ENCODE results near the gene DBX1.

The DBX1 gene

GRCh38 chr11:20116825-20117224 lies 43.5 kb downstream of the DBX1 start:
- no peak overlapping the region for H3K27ac Mint-ChIP-seq
- no peak overlapping the region for H3K4me3 Mint-ChIP-seq
- H3K36me3 Mint-ChIP-seq, result peaks cover 4% of the 10 kb centered on the region
- peaks cover 6% of the 10 kb centered on the region for H3K4me1 Mint-ChIP-seq
- ATAC-seq, result no peak
- peaks cover 43% of the 10 kb centered on the region for H3K27me3 Mint-ChIP-seq
- H3K9me3 Mint-ChIP-seq, result no peaks in the 10 kb centered on the region

GRCh38 chr11:20114588-20114987 lies 45.7 kb downstream of the DBX1 start:
- peaks cover 40% of the 10 kb centered on the region for H3K27me3 Mint-ChIP-seq
- no peak overlapping the region for H3K27ac Mint-ChIP-seq
- H3K36me3 Mint-ChIP-seq, result peaks cover 4% of the 10 kb centered on the region
- H3K4me3 Mint-ChIP-seq, result no peak overlapping the region
- H3K4me1 Mint-ChIP-seq, result peaks cover 6% of the 10 kb centered on the region
- no peak for ATAC-seq
- no peaks in the 10 kb centered on the region for H3K9me3 Mint-ChIP-seq

GRCh38 chr11:20113149-20113438 lies 47.2 kb downstream of the DBX1 start:
- H3K9me3 Mint-ChIP-seq, result no peaks in the 10 kb centered on the region
- ATAC-seq, result no peak
- H3K27me3 Mint-ChIP-seq, result peaks cover 25% of the 10 kb centered on the region
- no peaks in the 10 kb centered on the region for H3K36me3 Mint-ChIP-seq
- H3K27ac Mint-ChIP-seq, result no peak overlapping the region
- peaks cover 6% of the 10 kb centered on the region for H3K4me1 Mint-ChIP-seq
- no peak overlapping the region for H3K4me3 Mint-ChIP-seq

GRCh38 chr11:20112291-20113148 lies 47.8 kb downstream of the DBX1 start:
- Mint-ChIP-seq H3K27me3 (peaks cover 28% of the 10 kb centered on the region), H3K9me3 (no peaks in the 10 kb centered on the region), H3K27ac (no peak overlapping the region), H3K36me3 (no peaks in the 10 kb centered on the region), H3K4me1 (peaks cover 6% of the 10 kb centered on the region), H3K4me3 (no peak overlapping the region)
- ATAC-seq, result no peak

- H3K4me1 Mint-ChIP-seq, result peaks cover 6% of the 10 kb centered on the region
- H3K27ac Mint-ChIP-seq, result no peak overlapping the region
- ATAC-seq, result no peak
- no peak overlapping the region for H3K4me3 Mint-ChIP-seq
- no peaks in the 10 kb centered on the region for H3K9me3 Mint-ChIP-seq
- no peaks in the 10 kb centered on the region for H3K36me3 Mint-ChIP-seq
- peaks cover 30% of the 10 kb centered on the region for H3K27me3 Mint-ChIP-seq
These were observed 48.4 kb downstream of the DBX1 start for GRCh38 chr11:20111871-20112270.

- Mint-ChIP-seq H3K27ac (no peak overlapping the region), H3K9me3 (no peaks in the 10 kb centered on the region), H3K27me3 (peaks cover 30% of the 10 kb centered on the region), H3K36me3 (no peaks in the 10 kb centered on the region), H3K4me1 (peaks cover 6% of the 10 kb centered on the region), H3K4me3 (no peak overlapping the region)
- peak; percentile 79 for ATAC-seq
These were observed 49.2 kb downstream of the DBX1 start for GRCh38 chr11:20110908-20111669.

- H3K27ac Mint-ChIP-seq, result no peak overlapping the region
- peaks cover 27% of the 10 kb centered on the region for H3K27me3 Mint-ChIP-seq
- H3K9me3 Mint-ChIP-seq, result no peaks in the 10 kb centered on the region
- no peak for ATAC-seq
- peaks cover 6% of the 10 kb centered on the region for H3K4me1 Mint-ChIP-seq
- H3K4me3 Mint-ChIP-seq, result no peak overlapping the region
- H3K36me3 Mint-ChIP-seq, result no peaks in the 10 kb centered on the region
These were observed 50.4 kb downstream of the DBX1 start for GRCh38 chr11:20109731-20110445.
